ENCODE results near the gene UBE2N.
"Not testable (repeated sequence)": the region's sequence is repeated elsewhere in the genome, so short reads cannot be mapped to it uniquely, and the experiment has no call there.

UBE2N gene

GRCh38 chr12:93442411-93443340 is 929 bp upstream of the UBE2N start:
- DNase-seq, result no peak

- DNase-seq, result peak; percentile 50
Measured at GRCh38 chr12:93441081-93441616, 598 bp downstream of the UBE2N start.

- DNase-seq, result no peak
Measured at GRCh38 chr12:93440043-93440835, 1.5 kb downstream of the UBE2N start.

GRCh38 chr12:93438266-93439050 is 3.3 kb downstream of the UBE2N start:
- no peak for DNase-seq

- DNase-seq, result no peak
Measured at GRCh38 chr12:93434256-93434865, 7.4 kb downstream of the UBE2N start.

GRCh38 chr12:93432031-93432430 is 9.7 kb downstream of the UBE2N start:
- not testable (repeated sequence) for DNase-seq

- DNase-seq, result no peak
Measured at GRCh38 chr12:93430280-93430679, 11.5 kb downstream of the UBE2N start.

- DNase-seq, result no peak
Measured at GRCh38 chr12:93429852-93430251, 11.9 kb downstream of the UBE2N start.

- DNase-seq, result no peak
Measured at GRCh38 chr12:93429448-93429847, 12.3 kb downstream of the UBE2N start.

- DNase-seq, result no peak
Measured at GRCh38 chr12:93427779-93428564, 13.8 kb downstream of the UBE2N start.

GRCh38 chr12:93426412-93426805 is 15.3 kb downstream of the UBE2N start:
- DNase-seq, result no peak

GRCh38 chr12:93425736-93426411 is 15.9 kb downstream of the UBE2N start:
- DNase-seq, result no peak

- DNase-seq, result no peak
Measured at GRCh38 chr12:93422050-93422449, 19.7 kb downstream of the UBE2N start.

GRCh38 chr12:93419388-93420034 is 22.2 kb downstream of the UBE2N start:
- peak; percentile 58 for DNase-seq

- DNase-seq, result no peak
Measured at GRCh38 chr12:93417967-93418480, 23.7 kb downstream of the UBE2N start.

GRCh38 chr12:93415723-93416464 is 25.9 kb downstream of the UBE2N start:
- no peak for DNase-seq

- no peak for DNase-seq
Measured at GRCh38 chr12:93413064-93413463, 28.7 kb downstream of the UBE2N start.

- not testable (repeated sequence) for DNase-seq
Measured at GRCh38 chr12:93412396-93412795, 29.4 kb downstream of the UBE2N start.

- not testable (repeated sequence) for DNase-seq
Measured at GRCh38 chr12:93411060-93411459, 30.7 kb downstream of the UBE2N start.
